Esophagus (tissue), 2 donors: ENCODE data around the gene PDCD6IP. TPM values are rescaled to one million over a fixed set of nuclear protein-coding genes. Genes with fewer than 3 reads are reported as not detected.

Experiments used
- H3K27ac ChIP-seq, 2 donors: one replicate each; pipeline ENCODE4 v1.5.1; 2013; ENCODE audit warnings: low read depth in 2 of 2, mild to moderate bottlenecking in 2 of 2, inconsistent platforms in 1 of 2, low read length in 1 of 2, moderate library complexity in 1 of 2
- H3K27me3 ChIP-seq, 2 donors: one replicate each; pipeline ENCODE4 v1.6.1; 2013; ENCODE audit warnings: low read length in 2 of 2, control low read depth in 1 of 2, mild to moderate bottlenecking in 1 of 2; ENCODE audit not compliant: insufficient read depth in 2 of 2, control insufficient read depth in 1 of 2
- H3K36me3 ChIP-seq, 2 donors: one replicate each; pipeline ENCODE4 v1.6.1; 2013; ENCODE audit warnings: low read length in 1 of 2; ENCODE audit not compliant: control insufficient read depth in 2 of 2, insufficient read depth in 2 of 2
- H3K4me1 ChIP-seq, 2 donors: one replicate each; pipeline ENCODE4 v1.6.1; 2013; ENCODE audit warnings: low read length in 1 of 2; ENCODE audit not compliant: control insufficient read depth in 2 of 2, insufficient read depth in 2 of 2
- H3K4me3 ChIP-seq, 2 donors: one replicate each; pipeline ENCODE4 v1.5.1; 2013; ENCODE audit warnings: low read length in 2 of 2, mild to moderate bottlenecking in 2 of 2, low read depth in 1 of 2, moderate library complexity in 1 of 2
- H3K9me3 ChIP-seq, 2 donors: one replicate each; pipeline ENCODE4 v1.6.1; 2013; ENCODE audit warnings: mild to moderate bottlenecking in 2 of 2, low read depth in 1 of 2, low read length in 1 of 2, moderate library complexity in 1 of 2; ENCODE audit not compliant: control insufficient read depth in 2 of 2, insufficient read depth in 1 of 2
- WGBS, 2 donors: extraction: QIAGEN DNeasy Blood & Tissue Kit; methylation state at CpG; one replicate each; pipeline ENCODE4 v1.1.7; 2013; 5-methylcytosine and 5-hydroxymethylcytosine counted together
- polyA plus RNA-seq, 2 donors: library from polyadenylated mRNA; stranded (reverse); fragments of 200-250 nt; gene quantifications; one replicate each; pipeline ENCODE4 v1.2.3, GENCODE V29; 2013
- donor health status: healthy with polysubstance abuse.
- donor health status: Bipolar disorder and iron deficiency.

Gene PDCD6IP
- polyA plus RNA-seq, 2 donors, result 54.0 to 88.6 TPM

DNA sequence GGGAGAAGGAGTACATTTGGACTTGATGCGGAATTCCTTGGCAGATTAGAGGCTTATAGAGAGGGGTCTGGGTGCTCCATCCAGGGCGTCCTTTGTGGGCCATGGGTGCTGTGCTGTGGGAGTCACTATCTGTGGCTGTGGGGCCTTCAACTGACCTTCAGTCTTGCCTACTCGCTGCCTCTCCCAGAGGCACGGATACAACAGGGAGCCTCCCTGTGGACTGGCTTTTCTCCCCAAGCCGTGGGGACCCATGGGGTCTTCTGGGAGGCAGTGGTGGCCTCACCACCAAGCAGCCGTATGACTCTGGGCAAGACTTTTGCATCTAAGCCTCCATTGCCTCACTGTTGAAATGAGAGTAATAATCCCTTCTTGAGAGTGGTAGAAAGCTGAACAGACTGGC is 83.9 kb downstream of the PDCD6IP start:
- Histone ChIP-seq H3K9me3 (no peaks in the 10 kb centered on the region), H3K27ac (no peak overlapping the region), H3K36me3 (no peaks in the 10 kb centered on the region), H3K4me3 (no peak overlapping the region), H3K4me1 (peaks cover 0 to 3% of the 10 kb centered on the region in 2 donors), H3K27me3 (no peaks in the 10 kb centered on the region)
- WGBS, 2 donors, result 78 to 89% methylated on average over 6 of the region's 6 CpGs

DNA sequence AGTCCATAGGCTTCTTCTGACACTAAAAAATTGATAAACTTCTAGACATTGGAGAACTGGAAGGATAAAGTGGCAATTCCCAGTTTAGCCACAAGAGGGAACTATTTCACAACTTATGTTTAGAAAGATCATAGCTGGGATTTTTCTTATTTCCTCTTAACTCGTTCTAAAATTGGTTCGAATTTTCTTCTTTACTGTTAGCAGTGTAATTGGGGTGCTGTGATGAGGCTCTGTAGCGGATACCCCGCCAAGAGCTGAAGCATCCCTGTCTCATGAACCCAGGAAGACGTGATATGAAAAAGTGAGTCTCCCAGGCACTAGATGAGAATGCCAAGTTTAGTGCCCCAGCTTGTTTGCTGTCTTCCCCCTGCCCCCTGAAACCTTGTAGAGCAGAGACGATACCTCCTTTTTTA is 85.1 kb downstream of the PDCD6IP start:
- Histone ChIP-seq H3K36me3 (no peaks in the 10 kb centered on the region), H3K27ac (no peak overlapping the region), H3K27me3 (no peaks in the 10 kb centered on the region), H3K4me1 (peaks cover 0 to 3% of the 10 kb centered on the region in 2 donors), H3K4me3 (no peak overlapping the region), H3K9me3 (no peaks in the 10 kb centered on the region)
- WGBS, 2 donors, result 6 to 10% methylated on average over 6 of the region's 6 CpGs

DNA sequence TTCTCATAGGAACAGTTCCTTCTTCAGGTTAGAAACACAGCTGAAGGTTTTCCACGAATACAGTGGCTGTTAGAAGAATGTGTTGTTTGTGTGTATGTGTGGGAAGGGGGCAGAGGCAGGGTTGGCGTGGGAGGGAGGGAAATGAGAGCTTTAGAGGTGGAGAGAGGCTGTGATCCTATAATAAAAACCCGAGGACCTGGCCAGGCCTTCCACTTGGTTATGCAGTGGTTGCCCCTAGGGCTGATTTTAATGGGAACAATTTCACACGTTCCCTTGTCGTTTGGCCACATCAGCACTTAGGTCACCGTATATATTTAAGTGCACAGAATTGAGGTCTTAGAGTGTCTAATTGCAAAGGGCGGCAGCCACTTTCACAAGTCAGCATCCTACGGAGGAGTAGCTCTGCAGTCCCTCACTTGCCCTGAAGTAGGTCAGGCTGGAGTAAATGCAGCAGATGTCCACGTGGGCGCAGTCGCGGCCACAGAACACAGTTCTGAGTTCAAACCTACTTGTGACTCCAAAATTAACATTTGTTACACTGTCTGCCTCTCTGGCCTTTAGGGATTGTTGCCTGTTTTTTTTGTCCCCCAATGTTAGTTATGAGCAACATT is 85.6 kb downstream of the PDCD6IP start:
- H3K4me3 ChIP-seq, result no peak overlapping the region
- WGBS, 2 donors, result 41 to 48% methylated on average over 12 of the region's 12 CpGs
- H3K27me3 ChIP-seq, result no peaks in the 10 kb centered on the region
- H3K9me3 ChIP-seq, result no peaks in the 10 kb centered on the region
- peaks cover 0 to 3% of the 10 kb centered on the region in 2 donors for H3K4me1 ChIP-seq
- no peak overlapping the region for H3K27ac ChIP-seq
- no peaks in the 10 kb centered on the region for H3K36me3 ChIP-seq

DNA sequence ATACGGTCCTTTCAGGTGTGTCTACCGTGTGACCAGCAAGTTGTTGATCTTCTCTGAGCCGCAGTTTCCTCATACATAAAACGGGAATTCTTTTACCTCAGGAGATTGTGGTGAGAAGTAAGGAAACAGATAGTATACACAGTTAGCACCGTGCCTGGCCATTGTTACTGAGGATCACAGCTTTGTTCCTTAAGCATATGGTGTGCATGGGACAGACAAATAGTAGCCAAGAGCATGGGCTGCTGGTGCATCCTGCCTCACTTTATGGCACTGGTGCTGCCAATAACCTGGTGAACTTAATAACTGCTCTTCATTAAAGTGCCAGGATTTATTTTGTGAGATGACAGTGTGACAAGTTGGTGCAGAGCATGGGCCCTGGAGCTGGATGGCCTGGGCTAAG is 86.3 kb downstream of the PDCD6IP start:
- peaks cover 0 to 3% of the 10 kb centered on the region in 2 donors for H3K4me1 ChIP-seq
- 50 to 52% methylated on average over 5 of the region's 5 CpGs for WGBS, 2 donors
- H3K36me3 ChIP-seq, result no peaks in the 10 kb centered on the region
- no peak overlapping the region for H3K4me3 ChIP-seq
- H3K9me3 ChIP-seq, result no peaks in the 10 kb centered on the region
- no peaks in the 10 kb centered on the region for H3K27me3 ChIP-seq
- no peak overlapping the region for H3K27ac ChIP-seq

DNA sequence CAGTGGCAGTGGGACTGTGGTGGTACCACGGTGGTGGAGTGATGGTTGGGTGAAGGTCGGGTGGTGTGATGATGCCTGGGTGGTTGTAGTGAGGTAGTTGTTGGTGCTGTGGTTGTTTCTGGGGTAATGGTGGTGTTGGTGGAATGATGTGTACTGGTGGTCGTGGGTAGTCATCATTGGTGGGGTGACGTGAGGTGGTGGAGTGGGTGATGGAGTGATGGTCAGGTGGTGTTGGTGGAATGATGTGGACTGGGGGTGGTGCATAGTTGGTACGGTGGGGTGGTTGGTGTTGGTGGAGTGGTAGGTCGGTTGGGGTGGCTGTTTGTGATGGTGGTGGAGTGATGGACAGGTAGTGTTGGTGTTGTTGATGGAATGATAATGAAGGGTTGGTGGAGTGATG is 87.1 kb downstream of the PDCD6IP start:
- Histone ChIP-seq H3K9me3 (no peaks in the 10 kb centered on the region), H3K4me3 (no peak overlapping the region), H3K27ac (no peak overlapping the region), H3K4me1 (peaks cover 0 to 3% of the 10 kb centered on the region in 2 donors), H3K36me3 (no peaks in the 10 kb centered on the region), H3K27me3 (no peaks in the 10 kb centered on the region)
- 82 to 85% methylated on average over 6 of the region's 6 CpGs for WGBS, 2 donors

DNA sequence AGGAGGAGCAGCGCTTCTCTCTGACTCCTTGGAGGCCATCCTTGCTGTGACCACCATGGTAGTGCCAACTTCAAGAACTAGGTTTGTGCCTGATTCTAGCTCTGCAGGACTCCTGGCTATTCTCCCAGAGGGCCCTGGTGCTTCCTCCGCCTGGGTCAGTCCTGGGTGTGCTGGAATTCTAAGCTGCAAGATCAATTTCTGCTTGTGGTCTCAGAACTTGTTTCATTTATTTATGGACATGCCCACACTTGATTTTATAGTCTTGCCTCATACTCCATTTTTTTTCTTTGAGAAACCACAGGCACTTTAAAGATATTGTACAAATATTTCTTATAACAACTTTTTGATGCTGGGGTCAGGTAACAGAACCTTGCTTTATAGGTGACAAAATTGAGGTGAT is 87.6 kb downstream of the PDCD6IP start:
- no peak overlapping the region for H3K27ac ChIP-seq
- WGBS, 2 donors, result 81 to 82% methylated on average over 2 of the region's 2 CpGs
- H3K9me3 ChIP-seq, result no peaks in the 10 kb centered on the region
- H3K4me1 ChIP-seq, result peaks cover 0 to 3% of the 10 kb centered on the region in 2 donors
- H3K36me3 ChIP-seq, result no peaks in the 10 kb centered on the region
- no peak overlapping the region for H3K4me3 ChIP-seq
- H3K27me3 ChIP-seq, result no peaks in the 10 kb centered on the region

DNA sequence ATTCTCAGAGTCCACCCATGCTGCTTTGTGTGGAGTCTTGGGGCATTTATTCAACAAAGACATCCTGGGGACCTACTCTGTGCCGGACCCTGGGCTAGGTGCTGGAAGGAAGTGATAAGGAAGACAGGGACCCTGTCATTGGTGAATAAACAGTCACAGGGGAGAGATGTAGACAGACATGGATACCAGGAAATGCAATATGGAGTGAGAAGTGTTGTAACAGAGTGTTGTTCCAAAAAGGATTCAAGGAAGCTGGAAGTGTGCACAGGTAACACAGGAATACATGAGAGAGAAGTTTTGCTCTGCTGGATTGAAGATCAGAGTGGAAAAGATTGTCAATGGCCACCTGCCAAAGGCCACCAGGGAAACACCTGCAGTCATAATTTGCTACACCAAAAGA is 89.0 kb downstream of the PDCD6IP start:
- Histone ChIP-seq H3K36me3 (no peaks in the 10 kb centered on the region), H3K4me1 (peaks cover 0 to 3% of the 10 kb centered on the region in 2 donors), H3K27ac (no peak overlapping the region), H3K27me3 (no peaks in the 10 kb centered on the region), H3K4me3 (no peak overlapping the region), H3K9me3 (no peaks in the 10 kb centered on the region)
- WGBS, 2 donors, result 83% methylated on average over 1 of the region's 1 CpG

DNA sequence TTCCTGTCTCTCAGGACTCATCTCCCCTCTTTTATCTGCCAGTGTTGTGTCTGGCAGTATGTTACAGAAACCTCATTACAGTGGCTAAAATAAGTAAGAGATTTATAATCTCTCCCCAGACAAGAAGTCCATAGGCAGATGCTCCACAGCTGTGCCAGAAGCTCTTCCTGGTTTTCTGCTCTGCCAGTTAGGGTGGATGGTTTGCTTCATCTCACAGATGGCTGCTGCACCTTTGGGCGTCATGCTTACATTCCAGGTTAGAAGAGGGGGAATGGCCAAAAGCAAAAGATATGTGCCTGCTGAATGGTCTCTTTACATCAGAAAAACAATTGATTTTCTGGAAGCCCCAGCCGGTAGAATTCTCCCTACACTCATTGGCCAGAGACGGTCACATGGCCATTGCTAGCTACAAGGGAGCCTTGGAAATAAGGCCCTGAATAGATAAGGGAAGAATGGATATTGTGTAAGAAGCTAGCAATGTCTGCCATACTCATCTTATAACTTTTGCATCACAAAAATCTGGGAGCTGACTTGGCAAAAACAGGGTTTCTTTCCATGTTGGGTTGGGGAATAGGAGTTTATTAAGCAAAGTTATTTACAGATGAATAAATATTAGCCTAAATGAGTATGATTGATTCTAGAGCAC is 91.1 kb downstream of the PDCD6IP start:
- Histone ChIP-seq H3K9me3 (no peaks in the 10 kb centered on the region), H3K27ac (no peak overlapping the region), H3K27me3 (no peaks in the 10 kb centered on the region), H3K4me1 (peaks cover 0 to 3% of the 10 kb centered on the region in 2 donors), H3K4me3 (no peak overlapping the region), H3K36me3 (no peaks in the 10 kb centered on the region)
- WGBS, 2 donors, result 82 to 86% methylated on average over 3 of the region's 3 CpGs

DNA sequence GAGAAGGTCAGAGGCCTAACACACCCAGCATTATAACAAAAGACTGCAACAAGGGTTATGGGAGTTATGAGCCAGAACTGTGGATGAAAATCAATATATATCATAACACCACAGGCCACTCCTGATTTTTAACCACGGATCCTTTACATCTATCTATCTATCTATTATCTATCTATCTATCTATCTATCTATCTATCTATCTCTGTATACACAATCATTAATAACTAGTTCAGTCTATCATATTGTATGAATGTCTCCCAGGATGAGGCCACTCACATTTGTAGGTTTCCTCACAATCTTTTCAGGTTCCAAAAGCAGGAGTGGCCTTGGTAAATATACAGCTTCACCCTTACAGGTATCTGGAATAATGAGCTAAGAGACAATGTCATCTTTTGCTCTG is 94.2 kb downstream of the PDCD6IP start:
- Histone ChIP-seq H3K27me3 (no peaks in the 10 kb centered on the region), H3K9me3 (no peaks in the 10 kb centered on the region), H3K27ac (no peak overlapping the region), H3K4me3 (no peak overlapping the region), H3K4me1 (no peaks in the 10 kb centered on the region), H3K36me3 (no peaks in the 10 kb centered on the region)
- WGBS, 2 donors, result 76 to 85% methylated on average over 1 of the region's 1 CpG

DNA sequence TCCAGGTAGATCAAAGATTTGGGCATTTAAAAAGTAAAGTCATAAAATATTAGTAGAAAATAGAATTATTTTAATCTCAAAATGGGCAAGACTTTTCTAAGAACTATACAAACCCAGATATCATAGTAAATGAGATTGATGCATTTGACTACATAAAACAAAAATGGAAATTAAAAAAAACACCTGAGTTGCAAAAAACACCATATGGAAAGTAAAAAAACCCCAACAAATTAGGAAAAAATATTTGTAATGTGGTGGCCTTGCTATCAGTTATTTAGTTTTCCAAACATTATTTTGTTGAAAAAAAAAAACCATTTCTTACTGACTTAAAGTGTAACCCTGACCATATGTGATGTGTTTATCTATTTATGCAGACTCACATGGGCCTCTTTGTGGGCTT is 97.2 kb downstream of the PDCD6IP start:
- no peaks in the 10 kb centered on the region for H3K36me3 ChIP-seq
- H3K9me3 ChIP-seq, result no peaks in the 10 kb centered on the region
- H3K4me3 ChIP-seq, result no peak overlapping the region
- no peak overlapping the region for H3K27ac ChIP-seq
- no peaks in the 10 kb centered on the region for H3K27me3 ChIP-seq
- H3K4me1 ChIP-seq, result no peaks in the 10 kb centered on the region
